H1 (cell line): ENCODE data around the gene MYO3A. TPM values are rescaled to one million over a fixed set of nuclear protein-coding genes. Genes with fewer than 3 reads are reported as not detected.

Experiments used
- POLR2AphosphoS5 ChIP-seq: IDR thresholded peaks from 2 replicates; pipeline ENCODE4 v1.6.1; 2011; ENCODE audit warnings: low read depth, low read length
- polyA plus RNA-seq, 7 experiments: library from polyadenylated mRNA; depleted of rRNA in 3 of 7; stranded (reverse) in 5 of 7; unstranded in 2 of 7; fragments of >200 nt in 5 of 7; fragments of 200-250 nt in 2 of 7; gene quantifications; 1 replicate in 5 of 7; 2 replicates in 1 of 7; 4 replicates in 1 of 7; pipeline versions ENCODE4 v1.2.1 to v1.2.3, GENCODE V29; 2011 to 2013; ENCODE audit warnings: missing spikeins in 2 of 7, mixed read lengths in 2 of 7
- total RNA-seq: library from RNA; stranded (reverse); fragmentation: NEBNext Ultra II Directional; extraction: Animal tissue kit (Norgen Biotek cat#: 25700); gene quantifications from 2 replicates; pipeline ENCODE4 v1.2.1, GENCODE V29; 2021
- TF ChIP-seq, protein P1 (sequence below): fragments of 300-600 bp; sonication (generic); IDR thresholded peaks from 2 replicates; pipeline ENCODE4 v1.7.1; 2012; ENCODE audit warnings: low read length, moderate library complexity, mild to moderate bottlenecking, inconsistent platforms; ENCODE audit not compliant: insufficient replicate concordance

MYO3A gene
- total and polyA plus RNA-seq, 2 of the 8 experiments (the other 6 are each of a cell fraction or from before 2014, with no cell fraction given), result 3.9 to 5.3 TPM

DNA sequence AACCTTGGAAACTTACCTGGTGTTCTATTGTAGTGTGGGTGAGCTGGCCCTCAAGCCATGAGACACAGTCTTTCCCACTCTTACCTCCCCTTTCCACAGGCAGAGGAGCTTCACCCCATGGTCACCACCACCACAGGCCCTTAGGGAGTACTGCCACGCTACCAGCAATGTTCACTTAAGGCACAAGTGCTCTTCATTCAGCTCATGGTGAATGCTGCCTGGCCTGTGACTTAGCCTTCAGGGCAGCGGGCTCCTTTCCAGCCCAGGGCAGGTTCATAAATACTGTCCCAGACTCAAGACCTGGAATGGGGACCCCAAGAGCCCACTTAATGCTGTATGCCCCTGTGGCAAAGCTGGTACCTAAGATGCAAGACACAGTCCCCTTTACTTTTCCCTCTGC lies 109.4 kb downstream of the MYO3A start (continued):
- TF ChIP-seq, protein P1, sequence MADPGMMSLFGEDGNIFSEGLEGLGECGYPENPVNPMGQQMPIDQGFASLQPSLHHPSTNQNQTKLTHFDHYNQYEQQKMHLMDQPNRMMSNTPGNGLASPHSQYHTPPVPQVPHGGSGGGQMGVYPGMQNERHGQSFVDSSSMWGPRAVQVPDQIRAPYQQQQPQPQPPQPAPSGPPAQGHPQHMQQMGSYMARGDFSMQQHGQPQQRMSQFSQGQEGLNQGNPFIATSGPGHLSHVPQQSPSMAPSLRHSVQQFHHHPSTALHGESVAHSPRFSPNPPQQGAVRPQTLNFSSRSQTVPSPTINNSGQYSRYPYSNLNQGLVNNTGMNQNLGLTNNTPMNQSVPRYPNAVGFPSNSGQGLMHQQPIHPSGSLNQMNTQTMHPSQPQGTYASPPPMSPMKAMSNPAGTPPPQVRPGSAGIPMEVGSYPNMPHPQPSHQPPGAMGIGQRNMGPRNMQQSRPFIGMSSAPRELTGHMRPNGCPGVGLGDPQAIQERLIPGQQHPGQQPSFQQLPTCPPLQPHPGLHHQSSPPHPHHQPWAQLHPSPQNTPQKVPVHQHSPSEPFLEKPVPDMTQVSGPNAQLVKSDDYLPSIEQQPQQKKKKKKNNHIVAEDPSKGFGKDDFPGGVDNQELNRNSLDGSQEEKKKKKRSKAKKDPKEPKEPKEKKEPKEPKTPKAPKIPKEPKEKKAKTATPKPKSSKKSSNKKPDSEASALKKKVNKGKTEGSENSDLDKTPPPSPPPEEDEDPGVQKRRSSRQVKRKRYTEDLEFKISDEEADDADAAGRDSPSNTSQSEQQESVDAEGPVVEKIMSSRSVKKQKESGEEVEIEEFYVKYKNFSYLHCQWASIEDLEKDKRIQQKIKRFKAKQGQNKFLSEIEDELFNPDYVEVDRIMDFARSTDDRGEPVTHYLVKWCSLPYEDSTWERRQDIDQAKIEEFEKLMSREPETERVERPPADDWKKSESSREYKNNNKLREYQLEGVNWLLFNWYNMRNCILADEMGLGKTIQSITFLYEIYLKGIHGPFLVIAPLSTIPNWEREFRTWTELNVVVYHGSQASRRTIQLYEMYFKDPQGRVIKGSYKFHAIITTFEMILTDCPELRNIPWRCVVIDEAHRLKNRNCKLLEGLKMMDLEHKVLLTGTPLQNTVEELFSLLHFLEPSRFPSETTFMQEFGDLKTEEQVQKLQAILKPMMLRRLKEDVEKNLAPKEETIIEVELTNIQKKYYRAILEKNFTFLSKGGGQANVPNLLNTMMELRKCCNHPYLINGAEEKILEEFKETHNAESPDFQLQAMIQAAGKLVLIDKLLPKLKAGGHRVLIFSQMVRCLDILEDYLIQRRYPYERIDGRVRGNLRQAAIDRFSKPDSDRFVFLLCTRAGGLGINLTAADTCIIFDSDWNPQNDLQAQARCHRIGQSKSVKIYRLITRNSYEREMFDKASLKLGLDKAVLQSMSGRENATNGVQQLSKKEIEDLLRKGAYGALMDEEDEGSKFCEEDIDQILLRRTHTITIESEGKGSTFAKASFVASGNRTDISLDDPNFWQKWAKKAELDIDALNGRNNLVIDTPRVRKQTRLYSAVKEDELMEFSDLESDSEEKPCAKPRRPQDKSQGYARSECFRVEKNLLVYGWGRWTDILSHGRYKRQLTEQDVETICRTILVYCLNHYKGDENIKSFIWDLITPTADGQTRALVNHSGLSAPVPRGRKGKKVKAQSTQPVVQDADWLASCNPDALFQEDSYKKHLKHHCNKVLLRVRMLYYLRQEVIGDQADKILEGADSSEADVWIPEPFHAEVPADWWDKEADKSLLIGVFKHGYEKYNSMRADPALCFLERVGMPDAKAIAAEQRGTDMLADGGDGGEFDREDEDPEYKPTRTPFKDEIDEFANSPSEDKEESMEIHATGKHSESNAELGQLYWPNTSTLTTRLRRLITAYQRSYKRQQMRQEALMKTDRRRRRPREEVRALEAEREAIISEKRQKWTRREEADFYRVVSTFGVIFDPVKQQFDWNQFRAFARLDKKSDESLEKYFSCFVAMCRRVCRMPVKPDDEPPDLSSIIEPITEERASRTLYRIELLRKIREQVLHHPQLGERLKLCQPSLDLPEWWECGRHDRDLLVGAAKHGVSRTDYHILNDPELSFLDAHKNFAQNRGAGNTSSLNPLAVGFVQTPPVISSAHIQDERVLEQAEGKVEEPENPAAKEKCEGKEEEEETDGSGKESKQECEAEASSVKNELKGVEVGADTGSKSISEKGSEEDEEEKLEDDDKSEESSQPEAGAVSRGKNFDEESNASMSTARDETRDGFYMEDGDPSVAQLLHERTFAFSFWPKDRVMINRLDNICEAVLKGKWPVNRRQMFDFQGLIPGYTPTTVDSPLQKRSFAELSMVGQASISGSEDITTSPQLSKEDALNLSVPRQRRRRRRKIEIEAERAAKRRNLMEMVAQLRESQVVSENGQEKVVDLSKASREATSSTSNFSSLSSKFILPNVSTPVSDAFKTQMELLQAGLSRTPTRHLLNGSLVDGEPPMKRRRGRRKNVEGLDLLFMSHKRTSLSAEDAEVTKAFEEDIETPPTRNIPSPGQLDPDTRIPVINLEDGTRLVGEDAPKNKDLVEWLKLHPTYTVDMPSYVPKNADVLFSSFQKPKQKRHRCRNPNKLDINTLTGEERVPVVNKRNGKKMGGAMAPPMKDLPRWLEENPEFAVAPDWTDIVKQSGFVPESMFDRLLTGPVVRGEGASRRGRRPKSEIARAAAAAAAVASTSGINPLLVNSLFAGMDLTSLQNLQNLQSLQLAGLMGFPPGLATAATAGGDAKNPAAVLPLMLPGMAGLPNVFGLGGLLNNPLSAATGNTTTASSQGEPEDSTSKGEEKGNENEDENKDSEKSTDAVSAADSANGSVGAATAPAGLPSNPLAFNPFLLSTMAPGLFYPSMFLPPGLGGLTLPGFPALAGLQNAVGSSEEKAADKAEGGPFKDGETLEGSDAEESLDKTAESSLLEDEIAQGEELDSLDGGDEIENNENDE, result no peak
- no peak for TF ChIP-seq POLR2AphosphoS5
